HG03565 (cell line): ENCODE measurements around the gene PRKCE.

Source experiments
- ATAC-seq: cut with Tn5 transposase; IDR thresholded peaks from one replicate; pipeline ENCODE4 v1.9.1; 2021; ENCODE audit warnings: mild to moderate bottlenecking, moderate library complexity; ENCODE audit not compliant: unreplicated experiment

PRKCE gene

DNA sequence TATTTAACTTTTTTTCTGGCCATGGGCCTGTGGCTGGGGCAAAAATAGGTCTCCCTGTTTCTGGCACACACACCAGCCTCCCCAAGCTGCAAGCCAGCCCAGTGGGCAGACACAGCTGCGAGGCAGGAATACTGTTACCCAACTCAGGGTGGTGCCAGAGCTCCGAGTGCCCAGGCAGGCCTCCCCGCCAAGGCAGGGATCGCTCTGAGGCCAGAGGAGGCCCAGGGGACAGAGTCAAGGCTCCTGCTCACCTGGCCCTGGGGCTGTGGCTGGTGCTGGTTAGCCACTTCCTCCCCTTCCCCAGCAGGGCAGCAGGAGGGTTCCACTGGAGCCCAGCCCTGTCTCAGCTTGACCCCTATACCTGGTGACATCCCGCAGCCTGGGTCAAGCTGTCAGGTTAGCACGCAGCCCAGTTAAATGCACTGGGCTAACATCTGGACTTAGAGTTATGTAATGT, 578.7 kb downstream of the PRKCE start:
- no peak for ATAC-seq

DNA sequence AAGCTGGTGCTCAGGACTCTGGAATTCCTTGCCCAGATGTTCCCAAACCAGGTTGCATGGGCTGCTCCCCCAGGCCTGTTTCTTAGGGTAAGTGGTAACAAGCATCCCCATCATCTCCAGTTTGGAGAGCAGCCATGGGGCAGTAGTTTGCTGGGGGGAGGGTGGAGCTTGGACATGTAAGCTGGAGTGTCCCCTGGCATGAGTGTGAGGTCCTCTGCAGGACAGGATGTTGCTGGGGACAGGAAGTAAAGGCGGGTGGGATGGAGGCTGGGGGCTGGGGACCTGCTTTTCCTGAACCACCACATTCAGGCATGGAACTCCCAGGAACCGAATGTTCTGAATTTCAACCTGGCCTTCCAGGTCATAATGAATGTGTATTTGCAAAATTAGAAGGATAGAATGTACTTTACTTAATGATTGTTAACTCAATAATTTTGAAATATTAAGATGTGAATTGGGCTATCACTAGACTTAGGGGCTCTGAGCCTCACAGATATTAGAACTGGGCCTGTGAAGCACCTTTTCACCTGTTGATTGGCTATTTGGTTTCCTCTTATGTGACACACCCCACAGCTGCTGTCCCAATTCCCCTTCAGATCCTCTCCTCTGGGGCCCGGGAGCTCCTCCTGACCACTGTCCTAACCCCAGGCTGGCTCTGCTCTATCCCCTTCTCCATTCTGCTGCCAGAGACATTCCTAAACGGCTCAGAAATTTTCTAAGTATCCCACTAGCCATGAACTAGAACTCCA, 579.4 kb downstream of the PRKCE start:
- no peak for ATAC-seq

DNA sequence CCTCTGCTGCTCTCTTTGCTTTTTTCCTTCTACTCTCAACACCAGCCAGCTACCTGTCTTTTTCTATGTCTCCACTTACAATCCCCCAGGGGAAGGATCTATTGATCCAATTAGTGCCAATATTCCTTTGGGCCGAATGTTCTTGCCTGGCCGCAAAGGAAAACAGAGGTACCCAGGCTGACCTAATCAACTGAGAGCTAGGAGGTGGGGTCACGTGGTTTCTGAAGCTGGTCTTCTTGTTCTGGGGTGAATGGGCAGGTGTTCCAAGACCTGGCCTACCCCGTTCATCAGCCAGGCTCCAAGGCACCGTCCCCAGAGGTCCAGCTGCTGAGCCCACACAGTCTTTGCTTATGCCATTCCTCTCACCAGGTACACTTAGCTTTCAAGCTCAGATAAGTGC, 580.2 kb downstream of the PRKCE start:
- no peak for ATAC-seq

DNA sequence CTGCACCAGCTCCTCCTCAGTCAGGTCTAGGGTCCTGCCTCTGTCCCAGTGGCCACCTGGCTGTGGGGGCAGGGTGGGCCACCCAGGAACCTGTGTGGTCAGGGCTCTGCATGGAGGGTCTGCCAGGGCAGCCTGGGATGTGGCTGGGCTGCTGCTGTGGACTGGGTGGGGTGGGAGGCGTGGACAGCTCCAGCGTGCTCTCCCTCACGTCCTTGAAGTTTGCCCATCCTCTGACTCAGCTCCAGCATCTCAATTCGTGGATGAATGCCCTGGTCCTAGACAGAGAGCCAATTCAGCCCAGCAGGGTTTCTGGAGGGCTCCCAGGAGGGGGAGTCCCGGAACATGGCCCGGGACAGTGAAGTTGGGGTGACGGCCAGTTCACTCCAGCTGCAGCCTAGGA, 581.4 kb downstream of the PRKCE start:
- no peak for ATAC-seq

DNA sequence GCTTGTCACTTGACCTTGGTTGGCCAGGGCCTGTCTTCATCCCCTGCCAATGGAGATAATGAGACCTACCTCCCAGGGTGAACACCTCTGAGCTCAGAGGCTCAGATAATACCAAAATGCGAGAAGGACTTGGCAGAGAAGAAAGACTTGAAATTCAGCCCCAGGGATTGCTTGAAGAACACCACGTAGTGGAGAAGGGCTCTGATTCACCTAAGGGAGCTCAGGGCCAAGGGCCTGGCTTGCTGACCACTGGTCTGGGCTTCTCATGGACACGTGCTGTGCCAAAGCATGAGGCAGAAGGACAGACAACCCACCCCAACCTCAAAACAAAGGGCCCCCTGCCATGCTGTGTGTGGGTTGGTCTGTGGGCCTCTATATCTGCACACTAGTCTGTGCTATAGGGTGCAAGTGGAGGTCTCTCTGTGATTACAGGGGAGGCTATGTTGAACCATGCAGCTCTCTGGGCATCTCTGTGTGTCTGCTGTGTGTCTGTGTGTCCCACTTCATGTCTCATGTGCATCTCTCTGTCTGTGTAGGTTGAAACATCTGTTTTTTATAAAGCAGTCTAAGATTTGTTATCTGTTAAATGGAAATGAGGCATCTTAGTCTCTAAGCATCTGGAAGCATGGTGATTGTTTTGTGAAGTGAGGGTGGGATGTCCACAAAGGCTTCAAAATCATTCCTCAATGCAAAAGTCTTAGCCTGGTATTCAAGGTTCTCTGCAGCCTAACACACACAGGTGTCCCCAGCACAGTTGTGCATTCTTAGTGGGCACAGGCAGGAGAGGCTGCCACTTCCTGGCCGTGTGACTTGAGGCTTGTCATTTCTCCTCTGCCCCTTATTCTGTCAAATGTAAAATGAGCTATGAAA, 584.8 kb downstream of the PRKCE start:
- ATAC-seq: no peak

DNA sequence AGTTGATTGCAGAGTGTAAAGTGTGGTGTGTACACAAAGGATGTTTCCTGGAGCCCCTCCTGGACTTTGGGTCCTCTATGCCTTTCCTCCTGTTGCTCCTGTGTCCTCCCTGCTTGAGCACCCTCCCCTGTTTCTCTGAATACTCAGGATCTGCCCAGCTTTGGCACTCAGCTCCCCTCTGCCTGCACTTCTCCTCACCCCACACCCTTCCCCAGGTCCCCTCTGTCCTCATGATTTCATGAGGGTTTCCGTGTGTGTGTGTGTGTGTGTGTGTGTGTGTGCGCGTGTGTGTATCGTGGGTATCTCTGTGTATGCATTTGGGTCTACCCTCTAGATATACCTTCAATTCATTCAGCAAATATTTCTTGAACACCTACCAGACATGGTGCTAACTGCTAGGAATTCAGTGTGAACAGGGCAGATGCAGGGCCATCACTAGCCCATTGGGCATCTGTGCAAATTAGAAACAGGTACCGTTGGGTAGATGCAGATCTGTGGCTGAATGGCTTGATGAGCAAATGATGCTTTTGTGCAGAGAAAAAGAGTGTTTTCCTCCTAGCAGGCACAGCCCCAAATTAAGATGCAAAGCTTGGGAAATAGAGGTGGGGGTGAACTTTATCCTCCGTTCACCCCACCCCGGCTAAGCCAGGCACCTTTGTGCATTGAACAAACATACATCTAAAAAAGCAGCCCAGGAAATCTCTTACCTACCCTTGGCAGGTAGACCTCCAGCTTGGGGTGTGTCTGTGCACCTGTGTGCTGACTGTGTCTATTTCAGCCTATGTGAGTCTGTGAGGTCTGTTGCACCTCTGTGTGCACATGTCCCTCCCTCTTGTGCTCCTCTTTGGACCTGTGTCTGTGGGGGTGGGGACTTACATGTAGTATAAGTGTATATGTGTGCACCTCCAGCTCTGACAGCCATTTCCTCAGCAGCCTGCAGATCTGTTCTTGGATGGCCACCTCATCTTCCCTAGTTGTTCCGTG, 585.7 kb downstream of the PRKCE start:
- no peak for ATAC-seq
